HepG2 (cell line): Measurements from ENCODE around the gene MRS2.

ENCODE experiments used
- CBX1 ChIP-seq: IDR thresholded peaks from one replicate; pipeline ENCODE4 v1.6.1; 2016; ENCODE audit warnings: antibody characterized with exemption, low read depth
- PHF20 ChIP-seq: sonication (generic); formaldehyde crosslinking; IDR thresholded peaks from 2 replicates; pipeline ENCODE4 v1.5.0; 2020; ENCODE audit warnings: mild to moderate bottlenecking, missing genetic modification reagents
- PRPF4 ChIP-seq: fragments of 200-400 bp; formaldehyde crosslinking; IDR thresholded peaks from 2 replicates; pipeline ENCODE4 v1.6.1; 2016; ENCODE audit warnings: low read length, low read depth; ENCODE audit not compliant: poor library complexity, severe bottlenecking
- STAT5B ChIP-seq: sonication (generic); formaldehyde crosslinking; IDR thresholded peaks from 2 replicates; pipeline ENCODE4 v1.4.0; 2020; ENCODE audit warnings: missing genetic modification reagents
- TCF7 ChIP-seq: sonication (generic); IDR thresholded peaks from 2 replicates; pipeline ENCODE4 v1.6.1; 2016; ENCODE audit warnings: antibody characterized with exemption, low read depth
- ZNF446 ChIP-seq: sonication (generic); formaldehyde crosslinking; IDR thresholded peaks from 2 replicates; pipeline ENCODE4 v1.5.0; 2020; ENCODE audit warnings: mild to moderate bottlenecking, missing genetic modification reagents
- ZNF547 ChIP-seq: sonication (generic); formaldehyde crosslinking; IDR thresholded peaks from 2 replicates; pipeline ENCODE4 v1.5.1; 2020; ENCODE audit warnings: mild to moderate bottlenecking, missing genetic modification reagents
- ZSCAN30 ChIP-seq: sonication (generic); formaldehyde crosslinking; IDR thresholded peaks from 2 replicates; pipeline ENCODE4 v1.5.0; 2020; ENCODE audit warnings: mild to moderate bottlenecking, missing genetic modification reagents
- TF ChIP-seq, protein P1 (sequence below): sonication (generic); formaldehyde crosslinking; IDR thresholded peaks from 2 replicates; pipeline ENCODE4 v1.9.0; 2021; ENCODE audit warnings: mild to moderate bottlenecking, missing genetic modification reagents
- TF ChIP-seq, protein P2 (sequence below): sonication (generic); formaldehyde crosslinking; IDR thresholded peaks from 2 replicates; pipeline ENCODE4 v1.5.0; 2020; ENCODE audit warnings: mild to moderate bottlenecking, missing genetic modification reagents, moderate library complexity

- TF ChIP-seq TCF7 (no peak), ZNF446 (CRISPR knock-in tag) (no peak), PRPF4 (no peak), CBX1 (no peak), ZNF547 (CRISPR knock-in tag) (no peak), PHF20 (CRISPR knock-in tag) (no peak), STAT5B (CRISPR knock-in tag) (no peak), ZSCAN30 (no peak)
- TF ChIP-seq, protein P1, sequence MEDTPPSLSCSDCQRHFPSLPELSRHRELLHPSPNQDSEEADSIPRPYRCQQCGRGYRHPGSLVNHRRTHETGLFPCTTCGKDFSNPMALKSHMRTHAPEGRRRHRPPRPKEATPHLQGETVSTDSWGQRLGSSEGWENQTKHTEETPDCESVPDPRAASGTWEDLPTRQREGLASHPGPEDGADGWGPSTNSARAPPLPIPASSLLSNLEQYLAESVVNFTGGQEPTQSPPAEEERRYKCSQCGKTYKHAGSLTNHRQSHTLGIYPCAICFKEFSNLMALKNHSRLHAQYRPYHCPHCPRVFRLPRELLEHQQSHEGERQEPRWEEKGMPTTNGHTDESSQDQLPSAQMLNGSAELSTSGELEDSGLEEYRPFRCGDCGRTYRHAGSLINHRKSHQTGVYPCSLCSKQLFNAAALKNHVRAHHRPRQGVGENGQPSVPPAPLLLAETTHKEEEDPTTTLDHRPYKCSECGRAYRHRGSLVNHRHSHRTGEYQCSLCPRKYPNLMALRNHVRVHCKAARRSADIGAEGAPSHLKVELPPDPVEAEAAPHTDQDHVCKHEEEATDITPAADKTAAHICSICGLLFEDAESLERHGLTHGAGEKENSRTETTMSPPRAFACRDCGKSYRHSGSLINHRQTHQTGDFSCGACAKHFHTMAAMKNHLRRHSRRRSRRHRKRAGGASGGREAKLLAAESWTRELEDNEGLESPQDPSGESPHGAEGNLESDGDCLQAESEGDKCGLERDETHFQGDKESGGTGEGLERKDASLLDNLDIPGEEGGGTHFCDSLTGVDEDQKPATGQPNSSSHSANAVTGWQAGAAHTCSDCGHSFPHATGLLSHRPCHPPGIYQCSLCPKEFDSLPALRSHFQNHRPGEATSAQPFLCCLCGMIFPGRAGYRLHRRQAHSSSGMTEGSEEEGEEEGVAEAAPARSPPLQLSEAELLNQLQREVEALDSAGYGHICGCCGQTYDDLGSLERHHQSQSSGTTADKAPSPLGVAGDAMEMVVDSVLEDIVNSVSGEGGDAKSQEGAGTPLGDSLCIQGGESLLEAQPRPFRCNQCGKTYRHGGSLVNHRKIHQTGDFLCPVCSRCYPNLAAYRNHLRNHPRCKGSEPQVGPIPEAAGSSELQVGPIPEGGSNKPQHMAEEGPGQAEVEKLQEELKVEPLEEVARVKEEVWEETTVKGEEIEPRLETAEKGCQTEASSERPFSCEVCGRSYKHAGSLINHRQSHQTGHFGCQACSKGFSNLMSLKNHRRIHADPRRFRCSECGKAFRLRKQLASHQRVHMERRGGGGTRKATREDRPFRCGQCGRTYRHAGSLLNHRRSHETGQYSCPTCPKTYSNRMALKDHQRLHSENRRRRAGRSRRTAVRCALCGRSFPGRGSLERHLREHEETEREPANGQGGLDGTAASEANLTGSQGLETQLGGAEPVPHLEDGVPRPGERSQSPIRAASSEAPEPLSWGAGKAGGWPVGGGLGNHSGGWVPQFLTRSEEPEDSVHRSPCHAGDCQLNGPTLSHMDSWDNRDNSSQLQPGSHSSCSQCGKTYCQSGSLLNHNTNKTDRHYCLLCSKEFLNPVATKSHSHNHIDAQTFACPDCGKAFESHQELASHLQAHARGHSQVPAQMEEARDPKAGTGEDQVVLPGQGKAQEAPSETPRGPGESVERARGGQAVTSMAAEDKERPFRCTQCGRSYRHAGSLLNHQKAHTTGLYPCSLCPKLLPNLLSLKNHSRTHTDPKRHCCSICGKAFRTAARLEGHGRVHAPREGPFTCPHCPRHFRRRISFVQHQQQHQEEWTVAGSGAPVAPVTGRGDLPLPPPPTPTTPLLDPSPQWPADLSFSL (CRISPR knock-in tag), result no peak
- TF ChIP-seq, protein P2, sequence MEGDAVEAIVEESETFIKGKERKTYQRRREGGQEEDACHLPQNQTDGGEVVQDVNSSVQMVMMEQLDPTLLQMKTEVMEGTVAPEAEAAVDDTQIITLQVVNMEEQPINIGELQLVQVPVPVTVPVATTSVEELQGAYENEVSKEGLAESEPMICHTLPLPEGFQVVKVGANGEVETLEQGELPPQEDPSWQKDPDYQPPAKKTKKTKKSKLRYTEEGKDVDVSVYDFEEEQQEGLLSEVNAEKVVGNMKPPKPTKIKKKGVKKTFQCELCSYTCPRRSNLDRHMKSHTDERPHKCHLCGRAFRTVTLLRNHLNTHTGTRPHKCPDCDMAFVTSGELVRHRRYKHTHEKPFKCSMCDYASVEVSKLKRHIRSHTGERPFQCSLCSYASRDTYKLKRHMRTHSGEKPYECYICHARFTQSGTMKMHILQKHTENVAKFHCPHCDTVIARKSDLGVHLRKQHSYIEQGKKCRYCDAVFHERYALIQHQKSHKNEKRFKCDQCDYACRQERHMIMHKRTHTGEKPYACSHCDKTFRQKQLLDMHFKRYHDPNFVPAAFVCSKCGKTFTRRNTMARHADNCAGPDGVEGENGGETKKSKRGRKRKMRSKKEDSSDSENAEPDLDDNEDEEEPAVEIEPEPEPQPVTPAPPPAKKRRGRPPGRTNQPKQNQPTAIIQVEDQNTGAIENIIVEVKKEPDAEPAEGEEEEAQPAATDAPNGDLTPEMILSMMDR (CRISPR knock-in tag), result no peak
Observed at GRCh38 chr6:24444588-24444987, 41.9 kb downstream of the MRS2 start.
